Kasumi-1 (cell line): ENCODE measurements around the gene LRRC45.
A peak's percentile ranks its signal among the peaks of the same experiment; 100 is the strongest.
"Not testable (repeated sequence)": the region's sequence is repeated elsewhere in the genome, so short reads cannot be mapped to it uniquely, and the experiment has no call there.

ENCODE experiments used
- DNase-seq, 2 experiments: peaks; one replicate each; lab custom pipeline; 2025; lab: John Stamatoyannopoulos, UW

LRRC45 gene

GRCh38 chr17:82022981-82023446 is at the start of gene LRRC45:
Gene LRRC45 (plus strand): TSS chr17:82023305. CDS start chr17:82023644, 339 bp downstream.
- peak; percentile 100 for DNase-seq

GRCh38 chr17:81973432-81973831 is 49.7 kb upstream of the LRRC45 start:
- no peak for DNase-seq

GRCh38 chr17:81976332-81977210 is 46.5 kb upstream of the LRRC45 start:
- no peak for DNase-seq

DNA sequence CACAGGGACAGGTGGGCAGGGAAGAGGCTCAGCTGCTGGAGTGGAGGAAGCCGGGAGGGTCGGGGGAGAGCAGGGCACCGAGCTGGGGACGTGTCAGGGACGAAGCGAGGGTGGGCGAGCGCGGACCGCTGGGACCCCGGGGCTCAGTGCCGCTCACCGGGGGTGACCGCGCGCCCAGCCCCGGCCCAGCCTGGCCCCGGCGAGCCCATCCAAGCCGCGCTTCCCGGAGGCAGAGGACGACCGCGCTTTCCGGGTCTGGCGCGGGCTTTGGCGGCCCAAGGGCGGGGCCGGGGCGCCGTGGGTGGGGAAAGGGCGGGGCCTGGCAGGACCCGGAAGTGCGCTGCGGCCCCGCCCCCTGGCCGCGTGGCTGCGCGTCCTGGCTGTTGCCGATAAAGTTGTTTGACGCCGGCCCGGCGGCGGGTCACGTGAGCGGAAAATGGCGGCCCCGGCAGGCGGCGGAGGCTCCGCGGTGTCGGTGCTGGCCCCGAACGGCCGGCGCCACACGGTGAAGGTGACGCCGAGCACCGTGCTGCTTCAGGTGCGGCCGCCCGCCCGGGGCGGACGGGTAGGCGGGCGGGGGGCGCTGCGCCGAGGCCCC is 45.8 kb upstream of the LRRC45 start, which contains the start of gene ASPSCR1:
Gene ASPSCR1 (plus strand): TSS at position 419 of the 598 bp plus-strand sequence. CDS start 18 bp downstream, at position 437.
- peak; percentile 79 to 92 for DNase-seq

DNA sequence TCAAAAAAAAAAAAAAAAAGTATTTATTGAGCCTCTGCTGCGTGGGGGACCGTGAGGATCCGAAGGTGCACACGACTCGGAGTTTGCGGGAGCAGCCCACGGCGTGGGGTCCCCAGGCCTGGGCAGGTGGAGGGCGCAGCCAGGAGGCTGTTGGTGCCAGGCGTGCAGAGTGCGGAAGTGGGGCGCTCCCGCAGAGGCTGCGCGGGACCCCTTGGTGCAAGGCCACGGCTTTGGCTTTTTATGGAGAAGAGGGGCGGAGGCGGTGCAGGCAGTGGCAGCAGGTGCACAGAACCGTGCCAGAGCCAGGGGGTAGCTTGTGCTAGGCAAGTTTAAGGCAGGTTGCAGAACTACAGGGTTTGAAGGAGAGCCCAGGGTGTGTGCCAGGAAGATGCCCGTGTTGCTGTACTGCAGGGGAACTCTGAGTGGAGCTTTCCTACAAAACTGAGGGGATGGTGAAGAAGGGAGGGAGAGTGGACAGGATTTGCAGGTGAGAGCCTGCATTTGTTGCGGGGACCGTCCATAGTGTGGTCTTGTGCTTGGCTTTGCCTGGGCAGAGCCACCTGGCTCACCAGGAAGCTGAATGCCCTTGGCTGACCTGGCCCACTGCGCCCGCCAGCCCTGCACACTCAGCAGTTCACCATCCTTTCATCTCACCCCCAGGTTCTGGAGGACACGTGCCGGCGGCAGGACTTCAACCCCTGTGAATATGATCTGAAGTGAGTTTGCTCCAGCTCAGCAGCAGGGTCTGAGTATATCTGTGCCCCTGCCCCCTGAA is 44.4 kb upstream of the LRRC45 start:
- no peak for DNase-seq

GRCh38 chr17:81980122-81980521 is 43.0 kb upstream of the LRRC45 start:
- DNase-seq, result no peak

GRCh38 chr17:81980707-81981343 is 42.3 kb upstream of the LRRC45 start:
- no peak for DNase-seq

DNA sequence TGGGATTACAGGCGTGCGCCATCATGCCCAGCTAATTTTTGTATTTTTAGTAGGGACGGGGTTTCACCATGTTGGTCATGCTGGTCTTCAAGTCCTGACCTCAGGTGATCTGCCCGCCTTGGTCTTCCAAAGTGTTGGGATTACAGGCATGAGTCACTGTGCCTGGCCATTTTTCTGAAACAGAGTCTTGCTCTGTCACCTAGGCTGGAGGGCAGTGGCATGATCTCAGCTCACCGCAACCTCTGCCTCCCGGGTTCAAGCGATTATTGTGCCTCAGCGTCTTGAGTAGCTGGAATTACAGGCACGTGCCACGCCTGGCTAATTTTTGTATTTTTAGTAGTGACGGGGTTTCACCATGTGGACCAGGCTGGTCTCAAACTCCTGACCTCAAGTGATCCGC is 41.6 kb upstream of the LRRC45 start:
- DNase-seq, result not testable (repeated sequence)

DNA sequence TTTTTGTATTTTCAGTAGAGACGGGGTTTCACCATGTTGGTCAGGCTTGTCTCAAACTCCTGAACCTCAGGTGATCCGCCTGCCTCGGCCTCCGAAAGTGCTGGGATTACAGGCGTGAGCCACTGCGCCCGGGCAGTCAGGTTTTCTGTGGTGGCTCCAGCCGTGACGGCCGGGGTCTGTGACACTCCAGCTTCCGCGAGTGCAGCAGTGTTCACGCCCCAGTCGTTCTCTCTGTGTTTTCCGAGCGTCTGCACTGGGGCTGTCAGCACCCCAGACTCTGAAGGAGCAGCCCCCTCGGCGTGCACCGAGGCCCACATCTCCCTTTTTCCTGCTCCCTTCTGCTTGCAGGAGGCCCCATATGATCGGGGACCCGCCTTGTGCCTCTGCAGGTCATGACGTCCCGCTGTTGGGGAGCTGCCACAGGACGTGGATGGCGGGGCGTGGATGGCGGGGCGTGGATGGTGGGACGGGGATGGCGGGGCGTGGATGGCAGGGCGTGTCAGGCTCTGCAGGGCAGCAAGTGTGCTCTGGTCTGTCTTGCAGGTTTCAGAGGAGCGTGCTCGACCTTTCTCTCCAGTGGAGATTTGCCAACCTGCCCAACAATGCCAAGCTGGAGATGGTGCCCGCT is 40.0 kb upstream of the LRRC45 start:
- no peak for DNase-seq

DNA sequence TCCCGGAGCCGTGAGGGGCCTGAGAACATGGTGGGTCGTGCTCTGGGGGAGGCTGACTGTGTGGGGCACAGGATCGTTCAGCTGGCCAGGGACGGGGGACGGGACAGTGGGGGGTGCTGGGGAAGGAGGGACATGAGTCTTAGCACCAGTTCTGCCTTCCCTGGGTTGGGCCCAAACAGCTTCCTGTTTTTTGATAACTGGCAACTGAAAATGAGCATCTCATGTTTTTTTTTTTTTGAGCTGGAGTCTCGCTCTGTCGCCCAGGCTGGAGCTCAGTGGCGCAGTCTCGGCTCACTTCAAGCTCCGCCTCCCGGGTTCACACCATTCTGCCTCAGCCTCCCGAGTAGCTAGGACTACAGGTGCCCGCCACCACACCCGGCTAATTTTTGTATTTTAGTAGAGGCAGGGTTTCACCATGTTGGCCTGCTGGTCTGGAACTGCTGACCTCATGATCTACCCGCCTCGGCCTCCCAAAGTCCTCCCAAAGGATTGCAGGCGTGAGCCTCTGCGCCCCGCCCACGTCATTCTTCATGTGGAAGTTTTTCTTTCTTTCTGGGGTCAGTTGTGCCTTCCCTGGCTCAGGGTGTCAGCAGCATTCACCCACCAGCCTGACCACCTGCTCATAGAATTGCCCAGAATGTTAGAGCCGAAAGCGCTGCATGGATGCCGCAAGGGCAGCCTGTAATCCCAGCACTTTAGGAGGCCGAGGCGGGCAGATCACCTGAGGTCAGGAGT is 39.3 kb upstream of the LRRC45 start:
- no peak for DNase-seq

- DNase-seq, result no peak
Observed at GRCh38 chr17:81984773-81985410, 38.2 kb upstream of the LRRC45 start.

DNA sequence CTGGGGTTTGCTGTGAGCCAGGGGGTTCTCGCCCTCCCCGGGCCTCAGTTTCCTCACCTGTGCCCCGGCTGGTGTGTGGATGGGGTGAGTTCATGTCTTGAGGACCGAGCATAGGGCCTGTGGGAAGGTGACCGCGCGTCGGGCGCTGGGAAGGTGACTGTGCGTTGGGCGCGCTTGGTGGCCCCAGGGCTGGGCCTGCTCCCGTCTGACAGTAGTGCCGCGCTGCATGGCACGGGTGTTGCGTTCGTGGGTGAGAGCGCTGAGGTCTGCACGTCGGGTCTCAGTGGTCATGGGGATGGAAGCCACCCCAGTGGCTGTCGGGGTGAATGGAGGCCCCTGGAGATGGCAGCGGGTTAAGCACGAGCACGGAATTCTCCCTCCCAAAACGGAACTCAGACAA is 36.5 kb upstream of the LRRC45 start:
- DNase-seq, result no peak

GRCh38 chr17:81987161-81987770 is 35.8 kb upstream of the LRRC45 start:
- no peak for DNase-seq

DNA sequence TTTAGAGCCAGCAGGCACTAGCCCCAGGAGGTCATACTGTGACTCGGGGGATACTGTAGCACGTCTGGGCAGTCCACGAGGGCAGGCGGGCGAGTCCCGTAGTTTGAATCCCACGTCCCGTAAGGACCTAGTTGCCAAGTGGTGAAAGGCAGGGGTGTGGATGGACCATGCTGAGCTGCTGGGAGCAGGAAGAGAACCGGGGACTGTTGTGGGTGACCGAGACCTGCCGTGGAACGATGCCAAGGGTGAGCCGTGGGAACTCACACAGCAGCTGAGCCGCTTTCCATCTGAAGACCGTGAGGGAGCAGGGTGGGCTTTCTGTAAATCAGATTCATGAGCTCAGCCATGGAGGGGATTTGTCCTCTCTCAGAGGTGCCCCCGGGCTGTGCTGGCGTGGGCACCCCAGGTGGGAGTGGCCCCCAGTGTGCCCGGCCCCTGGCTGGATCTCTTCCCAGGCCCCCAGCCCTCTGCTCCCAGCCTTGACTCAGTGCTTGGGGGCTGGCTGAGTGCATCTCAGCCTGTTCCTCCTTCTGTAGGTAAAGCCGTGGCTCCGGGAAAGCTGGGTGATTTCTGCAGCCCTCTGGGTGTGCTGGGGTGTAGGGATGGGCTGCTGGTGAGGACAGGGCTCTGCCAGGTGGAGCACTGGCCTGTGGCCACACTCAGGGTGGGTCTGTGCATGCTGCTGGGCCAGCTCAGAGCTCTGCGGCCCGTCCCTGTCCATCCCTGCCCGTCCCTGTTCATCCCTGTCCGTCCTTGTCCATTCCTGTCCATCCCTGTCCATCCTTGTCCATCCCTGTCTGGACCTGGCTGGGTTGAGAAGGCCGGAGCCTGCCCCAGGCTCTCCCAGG is 32.0 kb upstream of the LRRC45 start:
- no peak for DNase-seq

GRCh38 chr17:81991684-81992305 is 31.3 kb upstream of the LRRC45 start:
- no peak for DNase-seq

GRCh38 chr17:81992306-81993102 is 30.6 kb upstream of the LRRC45 start:
- no peak for DNase-seq
